D341Med (cell line): ENCODE results near the gene ZNF562.
"Not testable (repeated sequence)": the region's sequence is repeated elsewhere in the genome, so short reads cannot be mapped to it uniquely, and the experiment has no call there.

Source experiments
- DNase-seq: peaks from one replicate; pipeline ENCODE4 v3.0.0; 2012; ENCODE audit warnings: low spot score

Gene ZNF562

GRCh38 chr19:9674663-9675357 lies at the start of gene ZNF562:
ZNF562 (minus strand) TSS chr19:9675100; CDS start chr19:9660744, 14,356 bp downstream.
- peak; percentile 92 for DNase-seq

- DNase-seq, result no peak
Observed at GRCh38 chr19:9724157-9724556, 49.3 kb upstream of the ZNF562 start.

- peak; percentile 85 for DNase-seq
Observed at GRCh38 chr19:9721861-9722260, 47.0 kb upstream of the ZNF562 start.

GRCh38 chr19:9720541-9720940 lies 45.6 kb upstream of the ZNF562 start:
- no peak for DNase-seq

- DNase-seq, result no peak
Observed at GRCh38 chr19:9711815-9712214, 36.9 kb upstream of the ZNF562 start.

- no peak for DNase-seq
Observed at GRCh38 chr19:9709305-9709704, 34.4 kb upstream of the ZNF562 start.

GRCh38 chr19:9705836-9706235 lies 30.9 kb upstream of the ZNF562 start:
- no peak for DNase-seq

- DNase-seq, result no peak
Observed at GRCh38 chr19:9702186-9702585, 27.3 kb upstream of the ZNF562 start.

GRCh38 chr19:9700229-9700981 lies 25.5 kb upstream of the ZNF562 start:
- DNase-seq, result no peak

GRCh38 chr19:9690301-9690700 lies 15.4 kb upstream of the ZNF562 start:
- DNase-seq, result not testable (repeated sequence)

- DNase-seq, result not testable (repeated sequence)
Observed at GRCh38 chr19:9679996-9680395, 5.1 kb upstream of the ZNF562 start.

GRCh38 chr19:9675358-9675901 lies 530 bp upstream of the ZNF562 start:
- DNase-seq, result peak; percentile 85

- no peak for DNase-seq
Observed at GRCh38 chr19:9673912-9674662, 813 bp downstream of the ZNF562 start.

GRCh38 chr19:9672893-9673292 lies 2.0 kb downstream of the ZNF562 start:
- DNase-seq, result no peak

GRCh38 chr19:9671655-9672054 lies 3.2 kb downstream of the ZNF562 start:
- no peak for DNase-seq

GRCh38 chr19:9668544-9668943 lies 6.4 kb downstream of the ZNF562 start:
- no peak for DNase-seq

GRCh38 chr19:9667898-9668297 lies 7.0 kb downstream of the ZNF562 start:
- no peak for DNase-seq

GRCh38 chr19:9658769-9659168 lies 16.1 kb downstream of the ZNF562 start:
- no peak for DNase-seq

GRCh38 chr19:9653066-9653555 lies 21.8 kb downstream of the ZNF562 start:
- DNase-seq, result not testable (repeated sequence)

GRCh38 chr19:9651464-9651863 lies 23.4 kb downstream of the ZNF562 start:
- DNase-seq, result not testable (repeated sequence)

- no peak for DNase-seq
Observed at GRCh38 chr19:9650345-9650744, 24.6 kb downstream of the ZNF562 start.

GRCh38 chr19:9645472-9645871 lies 29.4 kb downstream of the ZNF562 start:
- DNase-seq, result peak; percentile 35
